Gastroesophageal sphincter (tissue), 4 donors: ENCODE results near the gene BABAM1. TPM values are rescaled to one million over a fixed set of nuclear protein-coding genes. Genes with fewer than 3 reads are reported as not detected.
A peak's percentile ranks its signal among the peaks of the same experiment; 100 is the strongest.

Experiments
- ATAC-seq: fragments of 150-250 bp; one replicate; pipeline ENCODE4 v1.9.1; 2016; ENCODE audit warnings: mild to moderate bottlenecking, moderate library complexity
- H3K27ac ChIP-seq, 4 donors: fragments of 200-600 bp; sonication (generic) in 3 of 4; 1 replicate in 3 of 4; 2 replicates in 1 of 4; pipeline ENCODE4 v1.5.1; 2016 to 2019
- H3K27me3 ChIP-seq: fragments of 200-600 bp; sonication (generic); one replicate; pipeline ENCODE4 v1.5.1; 2019
- H3K36me3 ChIP-seq, 2 donors: fragments of 200-600 bp; sonication (generic); one replicate each; pipeline ENCODE4 v1.5.1; 2019; ENCODE audit warnings: control low read depth in 1 of 2
- H3K4me1 ChIP-seq, 3 donors: fragments of 200-600 bp; sonication (generic); 1 replicate in 2 of 3; 2 replicates in 1 of 3; pipeline ENCODE4 v1.5.1; 2016 to 2019; ENCODE audit warnings: control low read depth in 2 of 3
- H3K4me3 ChIP-seq, 2 donors: fragments of 200-600 bp; sonication (generic); one replicate each; pipeline ENCODE4 v1.5.1; 2019; ENCODE audit warnings: mild to moderate bottlenecking in 1 of 2, moderate library complexity in 1 of 2
- H3K9me3 ChIP-seq, 3 donors: fragments of 200-600 bp; sonication (generic); one replicate each; pipeline ENCODE4 v1.5.1; 2017 to 2019; ENCODE audit warnings: control low read depth in 2 of 3
- EP300 ChIP-seq: sonication (generic); formaldehyde crosslinking; IDR thresholded peaks from one replicate; pipeline ENCODE4 v1.6.1; 2017; ENCODE audit warnings: antibody characterized with exemption, mild to moderate bottlenecking
- POLR2A ChIP-seq, 2 donors: fragments of 450-650 bp; IDR thresholded peaks; one replicate each; pipeline ENCODE4 v1.6.1; 2017; ENCODE audit warnings: antibody characterized with exemption in 2 of 2, mild to moderate bottlenecking in 2 of 2, moderate library complexity in 1 of 2
- POLR2AphosphoS5 ChIP-seq: sonication (generic); formaldehyde crosslinking; IDR thresholded peaks from one replicate; pipeline ENCODE4 v1.6.1; 2017; ENCODE audit warnings: antibody characterized with exemption
- WGBS, 2 donors: methylation state at CpG; one replicate each; pipeline ENCODE4 v1.1.5; 2018; ENCODE audit warnings: low coverage in 1 of 2; 5-methylcytosine and 5-hydroxymethylcytosine counted together
- total RNA-seq, 4 donors: library from RNA; depleted of rRNA; stranded (reverse); fragments of >200 nt; gene quantifications; one replicate each; pipeline ENCODE4 v1.1.0, GENCODE V29; 2016
- TF ChIP-seq, protein P1 (sequence below), 4 experiments: fragments of 200-600 bp in 2 of 4; fragments of 450-650 bp in 2 of 4; sonication (generic) in 1 of 4; IDR thresholded peaks; one replicate each; pipeline ENCODE4 v1.5.1; 2017 to 2019; ENCODE audit warnings: antibody characterized with exemption in 4 of 4, mild to moderate bottlenecking in 2 of 4, moderate library complexity in 2 of 4

Gene BABAM1
- total RNA-seq, 4 donors from 2014 or later = 62.6 to 91.8 (median 81.9) TPM

DNA sequence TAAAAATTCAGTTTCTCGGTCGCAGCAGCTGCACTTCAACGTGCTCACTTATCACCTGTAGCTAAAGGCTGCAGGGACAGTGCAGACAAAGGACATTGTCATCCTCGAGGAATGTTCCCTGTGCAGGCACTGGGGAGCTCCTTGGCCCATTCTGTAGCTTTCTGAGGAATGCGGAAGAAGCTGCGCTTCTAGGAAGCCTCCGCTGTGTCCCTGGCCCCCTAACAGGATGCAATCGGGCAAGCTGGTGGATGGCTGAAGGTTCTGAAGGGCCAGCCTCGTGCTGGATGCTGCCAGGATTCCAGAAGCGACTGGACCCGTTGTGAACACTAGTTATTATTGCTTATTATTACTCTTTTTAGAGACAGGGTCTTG lies 59.3 kb downstream of the BABAM1 start:
- Histone ChIP-seq H3K27ac (no peak overlapping the region), H3K27me3 (peaks cover 30% of the 10 kb centered on the region), H3K4me3 (no peak overlapping the region), H3K9me3 (no peaks in the 10 kb centered on the region), H3K4me1 (peaks cover 0 to 63% (median 10%) of the 10 kb centered on the region in 3 donors), H3K36me3 (peaks cover 0 to 47% of the 10 kb centered on the region in 2 donors)
- 60 to 80% methylated on average over 1 to 10 of the region's 11 CpGs for WGBS, 2 donors
- TF ChIP-seq, protein P1, sequence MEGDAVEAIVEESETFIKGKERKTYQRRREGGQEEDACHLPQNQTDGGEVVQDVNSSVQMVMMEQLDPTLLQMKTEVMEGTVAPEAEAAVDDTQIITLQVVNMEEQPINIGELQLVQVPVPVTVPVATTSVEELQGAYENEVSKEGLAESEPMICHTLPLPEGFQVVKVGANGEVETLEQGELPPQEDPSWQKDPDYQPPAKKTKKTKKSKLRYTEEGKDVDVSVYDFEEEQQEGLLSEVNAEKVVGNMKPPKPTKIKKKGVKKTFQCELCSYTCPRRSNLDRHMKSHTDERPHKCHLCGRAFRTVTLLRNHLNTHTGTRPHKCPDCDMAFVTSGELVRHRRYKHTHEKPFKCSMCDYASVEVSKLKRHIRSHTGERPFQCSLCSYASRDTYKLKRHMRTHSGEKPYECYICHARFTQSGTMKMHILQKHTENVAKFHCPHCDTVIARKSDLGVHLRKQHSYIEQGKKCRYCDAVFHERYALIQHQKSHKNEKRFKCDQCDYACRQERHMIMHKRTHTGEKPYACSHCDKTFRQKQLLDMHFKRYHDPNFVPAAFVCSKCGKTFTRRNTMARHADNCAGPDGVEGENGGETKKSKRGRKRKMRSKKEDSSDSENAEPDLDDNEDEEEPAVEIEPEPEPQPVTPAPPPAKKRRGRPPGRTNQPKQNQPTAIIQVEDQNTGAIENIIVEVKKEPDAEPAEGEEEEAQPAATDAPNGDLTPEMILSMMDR (IDR thresholded peaks at IDR 0.05) = no peak
- TF ChIP-seq POLR2AphosphoS5 = no peak
- ATAC-seq = no peak

DNA sequence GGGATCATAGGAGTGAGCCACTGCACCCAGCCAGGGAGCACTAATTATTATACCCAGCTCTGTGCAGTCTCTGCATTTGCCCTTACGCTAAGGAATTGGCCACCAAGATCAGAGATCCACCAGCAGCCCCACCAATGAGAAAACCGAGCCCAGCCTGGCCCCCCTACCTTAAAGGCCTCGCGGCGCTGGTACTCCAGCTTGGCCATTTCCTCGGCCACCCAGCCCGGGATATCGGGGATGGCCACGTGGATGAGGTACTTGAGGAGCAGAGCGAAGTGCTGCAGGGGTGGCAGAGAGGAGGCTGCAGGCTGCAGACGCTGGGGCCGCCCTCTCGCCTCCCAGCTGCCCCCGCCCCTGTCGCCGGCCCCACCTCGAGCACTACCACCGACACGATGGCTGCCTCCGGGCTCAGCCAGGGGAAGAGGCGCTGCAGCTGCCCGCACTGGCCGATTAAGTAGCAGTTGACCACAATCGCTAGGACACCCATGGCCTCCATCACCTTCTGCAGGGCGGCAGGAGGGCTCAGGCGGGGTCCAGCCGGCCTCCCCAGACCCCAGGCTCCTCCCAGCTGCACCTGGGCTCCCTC lies 59.9 kb downstream of the BABAM1 start:
- no peak for ATAC-seq
- 100% methylated on average over 1 of the region's 27 CpGs; no CpG with 5 or more reads in 1 of the 2 donors for WGBS, 2 donors
- H3K4me1 ChIP-seq = peaks cover 0 to 63% (median 10%) of the 10 kb centered on the region in 3 donors

DNA sequence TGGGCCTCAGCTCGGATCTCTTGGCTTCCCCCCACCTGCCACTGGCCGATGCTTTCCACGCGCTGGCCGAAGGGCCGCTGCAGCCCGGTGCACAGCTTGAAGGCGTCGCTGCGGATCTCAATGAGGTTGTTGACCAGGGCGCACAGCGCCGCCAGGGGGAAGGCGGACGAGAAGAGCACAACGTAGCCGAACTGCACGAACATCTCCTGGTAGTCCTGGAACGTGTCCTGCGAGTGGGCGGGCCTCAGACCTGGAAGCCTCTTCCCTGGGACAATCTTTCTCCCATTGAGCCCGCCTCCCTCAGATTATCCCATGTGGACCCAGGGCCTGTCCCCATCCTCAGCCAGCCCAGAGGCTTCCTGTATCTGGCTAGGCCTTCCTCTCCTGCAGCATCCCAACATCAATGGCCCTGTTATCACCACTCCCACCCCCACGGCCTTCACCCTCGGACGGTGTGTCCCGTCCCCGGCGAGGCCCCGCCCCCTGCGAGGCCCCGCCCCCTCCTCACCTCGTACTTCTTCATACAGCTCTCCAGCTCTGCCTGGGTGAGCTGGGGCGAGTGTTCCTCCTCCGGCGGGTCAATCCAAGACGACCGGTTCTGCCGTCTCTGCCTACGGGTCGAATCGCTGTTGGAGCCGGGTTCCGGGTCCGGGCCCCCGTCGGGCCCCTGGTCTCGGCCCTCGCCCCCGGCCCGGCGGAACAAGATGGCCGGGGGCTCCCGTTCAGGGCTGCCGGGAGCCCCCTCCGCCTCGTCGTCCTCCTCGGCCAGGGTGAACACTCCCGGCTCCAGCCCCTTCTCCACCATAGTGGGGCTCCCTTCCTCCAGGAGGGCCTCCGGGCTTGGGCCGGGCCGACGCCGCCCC lies 60.6 kb downstream of the BABAM1 start:
- H3K9me3 ChIP-seq = no peaks in the 10 kb centered on the region
- peaks cover 0 to 57% (median 10%) of the 10 kb centered on the region in 3 donors for H3K4me1 ChIP-seq
- peak overlapping the region; percentile 3 to 46 for H3K4me3 ChIP-seq
- WGBS, 2 donors = 37% methylated on average over 3 of the region's 64 CpGs; no CpG with 5 or more reads in 1 of the 2 donors
- peak; percentile 67 for ATAC-seq
- H3K36me3 ChIP-seq = peaks cover 0 to 34% of the 10 kb centered on the region in 2 donors
- TF ChIP-seq POLR2AphosphoS5 = no peak
- TF ChIP-seq, protein P1 (IDR thresholded peaks at IDR 0.05) = peak in 3 of 4 experiments; percentile 23 to 56 (median 47)
- H3K27ac ChIP-seq = peak overlapping the region in 3 of 4 donors; percentile 12 to 53 (median 27)
- H3K27me3 ChIP-seq = peaks cover 30% of the 10 kb centered on the region

More for the DNA sequence above, 59.9 kb downstream of the BABAM1 start:
- peaks cover 30% of the 10 kb centered on the region for H3K27me3 ChIP-seq
- TF ChIP-seq, protein P1 (IDR thresholded peaks at IDR 0.05) = no peak
- TF ChIP-seq EP300 (no peak), POLR2A (IDR thresholded peaks at IDR 0.05) (no peak)
- peaks cover 0 to 41% of the 10 kb centered on the region in 2 donors for H3K36me3 ChIP-seq
- H3K4me3 ChIP-seq = no peak overlapping the region
- no peak overlapping the region for H3K27ac ChIP-seq
- H3K9me3 ChIP-seq = no peaks in the 10 kb centered on the region

Other genes starting within 250 kb of the BABAM1 start
- 10 to 100 TPM in 1 of 4 donors, 1 to 10 TPM in 3; 6.9 to 12.0 (median 9.2) TPM for gene CPAMD8, start 240.6 kb upstream of the BABAM1 start, total RNA-seq
- gene HAUS8, start 192.0 kb upstream of the BABAM1 start, total RNA-seq = 1 to 10 TPM; 3.2 to 6.4 (median 5.5) TPM
- 10 to 100 TPM; 38.1 to 77.7 (median 66.2) TPM for gene MYO9B, start 191.7 kb upstream of the BABAM1 start, total RNA-seq
- 10 to 100 TPM; 11.3 to 24.0 (median 17.9) TPM for gene USE1, start 52.1 kb upstream of the BABAM1 start, total RNA-seq
- 10 to 100 TPM in 1 of 4 donors, 1 to 10 TPM in 3; 3.5 to 15.1 (median 6.5) TPM for gene OCEL1, start 41.2 kb upstream of the BABAM1 start, total RNA-seq
- gene NR2F6, start 21.5 kb upstream of the BABAM1 start, total RNA-seq = 10 to 100 TPM; 33.9 to 71.9 (median 60.2) TPM
- gene USHBP1, start 2.7 kb upstream of the BABAM1 start, total RNA-seq = 1 to 10 TPM; 4.6 to 9.6 (median 5.1) TPM
- gene ANKLE1, start 14.5 kb downstream of the BABAM1 start, total RNA-seq = under 1 TPM in 2 of 4 donors, not detected in 2; 0.39 to 0.81 TPM
- gene ABHD8, start 36.0 kb downstream of the BABAM1 start, total RNA-seq = 10 to 100 TPM; 13.2 to 34.4 (median 24.3) TPM
- gene MRPL34, start 38.4 kb downstream of the BABAM1 start, total RNA-seq = 100 to 1,000 TPM in 3 of 4 donors, 10 to 100 TPM in 1; 95.0 to 175 (median 113) TPM
- 10 to 100 TPM; 13.2 to 58.5 (median 19.9) TPM for gene DDA1, start 42.1 kb downstream of the BABAM1 start, total RNA-seq
- gene ANO8, start 67.4 kb downstream of the BABAM1 start, total RNA-seq = 1 to 10 TPM; 1.3 to 6.2 (median 4.2) TPM
- gene GTPBP3, start 70.1 kb downstream of the BABAM1 start, total RNA-seq = 10 to 100 TPM in 3 of 4 donors, 1 to 10 TPM in 1; 9.3 to 20.2 (median 15.6) TPM
- gene PLVAP, start 109.9 kb downstream of the BABAM1 start, total RNA-seq = 100 to 1,000 TPM in 1 of 4 donors, 10 to 100 TPM in 3; 41.4 to 110 (median 67.9) TPM
- not detected for gene CCDC194, start 126.8 kb downstream of the BABAM1 start, total RNA-seq
- 100 to 1,000 TPM in 1 of 4 donors, 10 to 100 TPM in 3; 36.6 to 196 (median 40.7) TPM for gene BST2, start 138.2 kb downstream of the BABAM1 start, total RNA-seq
- gene MVB12A, start 152.6 kb downstream of the BABAM1 start, total RNA-seq = 10 to 100 TPM; 30.8 to 44.7 (median 37.7) TPM
- 1 to 10 TPM in 1 of 4 donors, under 1 TPM in 1, not detected in 2; 0.46 to 1.3 TPM for gene TMEM221, start 181.2 kb downstream of the BABAM1 start, total RNA-seq
- gene NXNL1, start 193.5 kb downstream of the BABAM1 start, total RNA-seq = not detected
- gene SLC27A1, start 203.1 kb downstream of the BABAM1 start, total RNA-seq = 10 to 100 TPM; 17.1 to 21.3 (median 19.6) TPM
- 10 to 100 TPM; 35.0 to 48.7 (median 39.9) TPM for gene PGLS, start 244.2 kb downstream of the BABAM1 start, total RNA-seq